Gastrocnemius medialis (tissue), 4 donors: ENCODE measurements around the gene GABRB2.

ENCODE experiments used
- CTCF ChIP-seq, 5 experiments: fragments of 450-650 bp in 3 of 5; fragments of 200-600 bp in 2 of 5; sonication (generic) in 2 of 5; IDR thresholded peaks in 4 of 5; conservative IDR thresholded peaks in 1 of 5; 1 replicate in 4 of 5; 2 replicates in 1 of 5; pipeline ENCODE4 v1.5.1; 2016 to 2019; ENCODE audit warnings: antibody characterized with exemption in 5 of 5, mild to moderate bottlenecking in 3 of 5, moderate library complexity in 3 of 5
- POLR2A ChIP-seq, 2 donors: fragments of 450-650 bp; IDR thresholded peaks; one replicate each; pipeline ENCODE4 v1.6.1; 2017; ENCODE audit warnings: antibody characterized with exemption in 2 of 2, mild to moderate bottlenecking in 2 of 2, moderate library complexity in 2 of 2

GRCh38 chr5:161284445-161284844 lies 262.1 kb downstream of the GABRB2 start:
- TF ChIP-seq CTCF (IDR thresholded peaks at IDR 0.05 in 4 of 5, conservative IDR thresholded peaks at IDR 0.05 in 1 of 5): no peak
- no peak for TF ChIP-seq POLR2A (IDR thresholded peaks at IDR 0.05)
